Caco-2 (cell line): Measurements from ENCODE around the gene DCK. TPM values are rescaled to one million over a fixed set of nuclear protein-coding genes. Genes with fewer than 3 reads are reported as not detected.

ENCODE experiments used
- BruUV-seq: library from RNA; stranded (reverse); fragments of 400-500 nt; replicated peaks from 2 replicates; lab custom pipeline; 2021; lab: Mats Ljungman, UMichigan
- CTCF ChIA-PET: fragments of 300-600 bp; sonication (Branson Sonifier 250); formaldehyde crosslinking; loops from one replicate; lab custom pipeline; 2022; ENCODE audit warnings: antibody characterized with exemption; lab: Charles Lee
- POLR2A ChIA-PET: fragments of 300-600 bp; sonication (Branson Sonifier 250); formaldehyde crosslinking; loops from one replicate; lab custom pipeline; 2022; ENCODE audit warnings: antibody characterized with exemption; lab: Charles Lee
- DNase-seq, 2 experiments: peaks; one replicate each; pipeline versions ENCODE4 v3.0.0 to v3.0.0-alpha.2; 2020 to 2022
- H3K27me3 ChIP-seq: replicated peaks from 2 replicates; pipeline ENCODE4 v1.6.0; 2011; ENCODE audit warnings: low read length; ENCODE audit not compliant: control insufficient read depth, insufficient read depth
- H3K36me3 ChIP-seq: 2 replicates; pipeline ENCODE4 v1.5.1; 2011; ENCODE audit warnings: low read length; ENCODE audit not compliant: control insufficient read depth, insufficient read depth
- H3K4me1 ChIP-seq: fragments of 250-450 bp; sonication (Bioruptor Pico); 2 replicates; pipeline ENCODE4 v1.5.1; 2020; ENCODE audit warnings: mild to moderate bottlenecking
- H3K4me3 ChIP-seq: 2 replicates; pipeline ENCODE4 v1.5.1; 2011; ENCODE audit warnings: low read depth, mild to moderate bottlenecking, control low read depth, low read length
- H3K9me3 ChIP-seq: fragments of 250-450 bp; sonication (Bioruptor Pico); 2 replicates; pipeline ENCODE4 v1.5.1; 2020; ENCODE audit warnings: mild to moderate bottlenecking, moderate library complexity
- H3K27ac Mint-ChIP-seq: one replicate; pipeline ENCODE4 v1.8.0; 2022; ENCODE audit warnings: mixed read lengths; ENCODE audit not compliant: unreplicated experiment
- H3K27me3 Mint-ChIP-seq: one replicate; pipeline ENCODE4 v1.8.0; 2022; ENCODE audit warnings: mixed read lengths; ENCODE audit not compliant: insufficient read depth, unreplicated experiment
- H3K36me3 Mint-ChIP-seq: one replicate; pipeline ENCODE4 v1.8.0; 2022; ENCODE audit warnings: mild to moderate bottlenecking, mixed read lengths; ENCODE audit not compliant: insufficient read depth, unreplicated experiment
- H3K4me1 Mint-ChIP-seq: one replicate; pipeline ENCODE4 v1.8.0; 2022; ENCODE audit warnings: low read depth, mixed read lengths; ENCODE audit not compliant: unreplicated experiment
- H3K4me3 Mint-ChIP-seq: one replicate; pipeline ENCODE4 v1.8.0; 2022; ENCODE audit warnings: mild to moderate bottlenecking, moderate library complexity, mixed read lengths; ENCODE audit not compliant: unreplicated experiment
- H3K9me3 Mint-ChIP-seq: one replicate; pipeline ENCODE4 v1.8.0; 2022; ENCODE audit warnings: mixed read lengths; ENCODE audit not compliant: unreplicated experiment
- intact Hi-C: fragments of 100-400 bp; cut with micrococcal nuclease; formaldehyde crosslinking; loops from one replicate; pipeline ENCODE4 v1.10.0; 2022; ENCODE audit not compliant: unreplicated experiment
- total RNA-seq: library from RNA; stranded (reverse); gene quantifications from 2 replicates; pipeline ENCODE4 v1.2.3, GENCODE V29; 2022
- TF ChIP-seq, protein P1 (sequence below), 2 experiments: fragments of 200-600 bp in 1 of 2; IDR thresholded peaks; 1 replicate in 1 of 2; 2 replicates in 1 of 2; pipeline versions ENCODE4 v1.5.1 to v1.8.0; 2011 to 2022; ENCODE audit warnings: antibody characterized with exemption in 1 of 2, control low read depth in 1 of 2, inconsistent platforms in 1 of 2, low read depth in 1 of 2, low read length in 1 of 2, mild to moderate bottlenecking in 1 of 2, moderate library complexity in 1 of 2; ENCODE audit not compliant: insufficient read depth in 1 of 2, severe bottlenecking in 1 of 2, unreplicated experiment in 1 of 2

DCK gene
- total RNA-seq, 1 experiment from 2014 or later, result 19.6 TPM

DNA sequence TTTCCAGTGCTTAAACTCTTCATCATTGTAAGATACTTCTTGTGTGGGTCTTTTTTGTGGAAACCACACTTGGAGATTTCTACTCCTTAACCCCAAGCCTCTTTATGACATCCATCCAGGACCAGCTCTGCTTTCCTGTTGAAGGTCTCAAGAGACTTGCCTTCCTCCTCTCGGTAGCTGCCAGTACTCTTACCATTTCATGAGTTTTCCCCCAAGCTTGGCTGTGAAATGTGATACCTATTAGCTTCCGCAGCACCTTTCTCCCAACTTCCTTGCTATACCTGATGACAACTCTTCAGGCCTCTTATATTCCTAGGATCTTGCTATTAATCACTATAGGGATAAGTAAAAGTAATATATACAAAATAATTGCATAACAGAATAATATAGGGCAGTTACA is 1.9 kb upstream of the DCK start:
- ChIA-PET POLR2A (no interaction called here), CTCF (interaction anchor here (0.6 kb wide), 1 partner anchor 153 kb away, joined by 5 read pairs; no protein-coding TSS in a partner anchor)
- H3K36me3 Mint-ChIP-seq, result peaks cover 9% of the 10 kb centered on the region
- H3K27ac Mint-ChIP-seq, result peak overlapping the region; percentile 88
- BruUV-seq, result no TSS peak
- no peaks in the 10 kb centered on the region for H3K27me3 Mint-ChIP-seq
- H3K4me3 ChIP-seq, result no peak overlapping the region
- no peaks in the 10 kb centered on the region for H3K27me3 ChIP-seq
- TF ChIP-seq, protein P1, sequence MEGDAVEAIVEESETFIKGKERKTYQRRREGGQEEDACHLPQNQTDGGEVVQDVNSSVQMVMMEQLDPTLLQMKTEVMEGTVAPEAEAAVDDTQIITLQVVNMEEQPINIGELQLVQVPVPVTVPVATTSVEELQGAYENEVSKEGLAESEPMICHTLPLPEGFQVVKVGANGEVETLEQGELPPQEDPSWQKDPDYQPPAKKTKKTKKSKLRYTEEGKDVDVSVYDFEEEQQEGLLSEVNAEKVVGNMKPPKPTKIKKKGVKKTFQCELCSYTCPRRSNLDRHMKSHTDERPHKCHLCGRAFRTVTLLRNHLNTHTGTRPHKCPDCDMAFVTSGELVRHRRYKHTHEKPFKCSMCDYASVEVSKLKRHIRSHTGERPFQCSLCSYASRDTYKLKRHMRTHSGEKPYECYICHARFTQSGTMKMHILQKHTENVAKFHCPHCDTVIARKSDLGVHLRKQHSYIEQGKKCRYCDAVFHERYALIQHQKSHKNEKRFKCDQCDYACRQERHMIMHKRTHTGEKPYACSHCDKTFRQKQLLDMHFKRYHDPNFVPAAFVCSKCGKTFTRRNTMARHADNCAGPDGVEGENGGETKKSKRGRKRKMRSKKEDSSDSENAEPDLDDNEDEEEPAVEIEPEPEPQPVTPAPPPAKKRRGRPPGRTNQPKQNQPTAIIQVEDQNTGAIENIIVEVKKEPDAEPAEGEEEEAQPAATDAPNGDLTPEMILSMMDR (IDR thresholded peaks at IDR 0.05; ENCODE audit: insufficient read depth in 1 of 2, low read depth in 1 of 2, low read length in 1 of 2, severe bottlenecking in 1 of 2, unreplicated experiment in 1 of 2), result no peak
- H3K36me3 ChIP-seq, result no peaks in the 10 kb centered on the region
- no peaks in the 10 kb centered on the region for H3K9me3 ChIP-seq
- peaks cover 9% of the 10 kb centered on the region for H3K4me1 Mint-ChIP-seq
- DNase-seq, result no peak
- peaks cover 9% of the 10 kb centered on the region for H3K4me1 ChIP-seq
- intact Hi-C loops, result loop anchor here (5.0 to 10.0 kb wide), 2 partner anchors 154 to 387 kb away; partner anchors contain the start of gene GRSF1
- H3K4me3 Mint-ChIP-seq, result no peak overlapping the region
- H3K9me3 Mint-ChIP-seq, result no peaks in the 10 kb centered on the region

DNA sequence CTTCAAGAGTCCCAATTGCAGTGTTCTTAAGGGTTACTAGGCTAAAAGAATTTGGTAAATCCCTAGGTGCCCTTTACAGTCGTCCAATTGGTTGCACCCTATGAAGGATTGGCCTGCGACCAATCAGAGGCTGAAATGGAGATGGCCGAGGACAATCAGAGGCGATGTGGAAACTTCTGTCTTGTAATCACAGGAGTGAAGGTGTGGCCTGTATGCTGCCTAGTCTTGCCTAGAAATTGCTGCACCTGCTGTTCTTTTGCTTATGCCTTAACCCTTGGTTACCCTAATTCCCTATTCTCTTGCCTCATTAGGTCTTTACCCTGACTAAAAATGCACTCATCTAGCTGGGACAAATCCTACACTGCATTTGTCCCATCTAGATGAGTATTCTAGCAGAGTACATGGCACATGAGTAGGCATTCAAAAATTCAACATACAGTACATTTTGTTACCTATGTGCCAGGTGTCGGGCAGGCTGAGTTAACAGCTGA is 1.0 kb upstream of the DCK start:
- no peaks in the 10 kb centered on the region for H3K9me3 ChIP-seq
- DNase-seq, result peak; percentile 74 to 76
- no peaks in the 10 kb centered on the region for H3K27me3 ChIP-seq
- BruUV-seq, result no TSS peak
- H3K4me3 ChIP-seq, result peak overlapping the region; percentile 83
- H3K4me1 ChIP-seq, result peaks cover 9% of the 10 kb centered on the region
- Mint-ChIP-seq H3K27me3 (no peaks in the 10 kb centered on the region), H3K27ac (peak overlapping the region; percentile 88), H3K4me3 (peak overlapping the region; percentile 91), H3K4me1 (peaks cover 16% of the 10 kb centered on the region), H3K9me3 (no peaks in the 10 kb centered on the region), H3K36me3 (peaks cover 9% of the 10 kb centered on the region)
- intact Hi-C loops, result loop anchor here (1.0 to 10.0 kb wide), 4 partner anchors 90 to 388 kb away; partner anchors contain the start of genes GRSF1, MOB1B and UTP3
- ChIA-PET POLR2A (interaction anchor here (1.2 kb wide), 1 partner anchor 155 kb away, joined by 5 read pairs; no protein-coding TSS in a partner anchor), CTCF (interaction anchor here (1.5 kb wide), 1 partner anchor 18 kb away, joined by 26 read pairs; no protein-coding TSS in a partner anchor)
- TF ChIP-seq, protein P1 (IDR thresholded peaks at IDR 0.05; ENCODE audit: insufficient read depth in 1 of 2, low read depth in 1 of 2, low read length in 1 of 2, severe bottlenecking in 1 of 2, unreplicated experiment in 1 of 2), result no peak
- no peaks in the 10 kb centered on the region for H3K36me3 ChIP-seq

DNA sequence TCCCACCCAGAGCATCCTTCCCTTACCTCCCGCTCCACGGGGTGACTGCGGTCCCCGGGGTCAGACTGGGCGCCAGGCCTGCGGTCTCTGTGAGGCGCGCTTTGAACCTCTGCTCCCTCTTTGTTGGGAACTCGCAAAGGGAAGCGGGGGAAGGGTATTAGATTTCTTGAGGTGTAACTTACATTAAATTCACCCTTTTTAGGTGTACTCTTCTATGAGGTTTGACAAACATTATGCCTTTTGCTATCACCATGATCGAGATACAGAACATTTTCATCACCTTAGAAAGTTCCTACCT is 569 bp downstream of the DCK start:
- ChIA-PET POLR2A (interaction anchor here (0.6 to 1.2 kb wide), 3 partner anchors 16 to 92 kb away, joined by 3 to 22 read pairs (median 5); partner anchors contain the start of gene MOB1B), CTCF (interaction anchor here (1.1 to 1.5 kb wide), 2 partner anchors 16 to 155 kb away, joined by 4 to 26 read pairs; no protein-coding TSS in a partner anchor)
- Histone ChIP-seq H3K9me3 (no peaks in the 10 kb centered on the region), H3K4me1 (peaks cover 9% of the 10 kb centered on the region), H3K36me3 (no peaks in the 10 kb centered on the region; the same call in 1 of the 2 replicates), H3K4me3 (peak overlapping the region; percentile 83), H3K27me3 (no peaks in the 10 kb centered on the region)
- TF ChIP-seq, protein P1 (IDR thresholded peaks at IDR 0.05; ENCODE audit: insufficient read depth in 1 of 2, low read depth in 1 of 2, low read length in 1 of 2, severe bottlenecking in 1 of 2, unreplicated experiment in 1 of 2), result no peak
- H3K27ac Mint-ChIP-seq, result peak overlapping the region; percentile 88
- peaks cover 16% of the 10 kb centered on the region for H3K36me3 Mint-ChIP-seq
- intact Hi-C loops, result loop anchor here (2.0 to 10.0 kb wide), 3 partner anchors 17 to 389 kb away; partner anchors contain the start of gene GRSF1
- no peak for DNase-seq
- H3K4me1 Mint-ChIP-seq, result peaks cover 18% of the 10 kb centered on the region
- BruUV-seq, result no TSS peak
- no peaks in the 10 kb centered on the region for H3K9me3 Mint-ChIP-seq
- peak overlapping the region; percentile 91 for H3K4me3 Mint-ChIP-seq
- no peaks in the 10 kb centered on the region for H3K27me3 Mint-ChIP-seq
